ENCODE data around the gene BRINP1. TPM values are rescaled to one million over a fixed set of nuclear protein-coding genes. Genes with fewer than 3 reads are reported as not detected.

Gene BRINP1
- total and polyA plus RNA-seq, 2 of the 8 experiments (the other 6 are each of a cell fraction or from before 2014, with no cell fraction given): 19.5 to 20.5 TPM

DNA sequence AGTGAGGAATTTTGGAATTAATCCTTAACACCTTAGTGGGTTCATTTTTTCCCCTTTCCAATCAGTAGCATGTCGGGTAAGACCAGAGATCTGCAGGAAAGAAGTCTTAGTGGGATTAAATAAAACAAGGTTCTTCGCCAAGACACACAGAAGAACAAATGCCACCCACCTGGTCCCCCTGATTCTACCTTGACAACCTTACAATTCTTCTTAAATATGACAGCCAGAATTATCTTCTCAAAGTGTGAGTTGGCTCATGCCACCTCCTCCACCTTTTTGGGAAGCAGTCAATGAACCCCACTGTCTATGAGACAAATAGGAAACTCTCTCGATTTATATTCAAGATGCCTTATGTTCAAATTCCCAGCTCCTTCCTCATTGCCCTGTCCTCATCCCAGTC lies 105.1 kb downstream of the BRINP1 start (continued):
- no peak for TF ChIP-seq TAF1 (IDR thresholded peaks at IDR 0.05; ENCODE audit: low read depth, low read length)
- TF ChIP-seq KDM4A (IDR thresholded peaks at IDR 0.05; ENCODE audit: low read depth, low read length, severe bottlenecking): no peak
- no peak for TF ChIP-seq SIX5 (IDR thresholded peaks at IDR 0.05; ENCODE audit: low read depth, low read length)
- TF ChIP-seq, protein P1, sequence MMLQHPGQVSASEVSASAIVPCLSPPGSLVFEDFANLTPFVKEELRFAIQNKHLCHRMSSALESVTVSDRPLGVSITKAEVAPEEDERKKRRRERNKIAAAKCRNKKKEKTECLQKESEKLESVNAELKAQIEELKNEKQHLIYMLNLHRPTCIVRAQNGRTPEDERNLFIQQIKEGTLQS (IDR thresholded peaks at IDR 0.05; ENCODE audit: insufficient read depth, low read depth, low read length): no peak
- no peak for TF ChIP-seq CHD1 (IDR thresholded peaks at IDR 0.05; ENCODE audit: low read depth, low read length)
- TF ChIP-seq SP2 (IDR thresholded peaks at IDR 0.05; ENCODE audit: low read length): no peak
